ENCODE results near the gene CPEB4. TPM values are rescaled to one million over a fixed set of nuclear protein-coding genes. Genes with fewer than 3 reads are reported as not detected.

CPEB4 gene
- total and polyA plus RNA-seq, 2 of the 8 experiments (the other 6 are each of a cell fraction or from before 2014, with no cell fraction given), result 8.4 to 13.4 TPM

- H3K9me3 ChIP-seq (ENCODE audit: insufficient read depth in 2 of 2, low read depth in 1 of 2, low read length in 1 of 2), result no peaks in the 10 kb centered on the region
- H4K91ac ChIP-seq (replicated peaks; ENCODE audit: insufficient read length, low read length), result no peak overlapping the region
- DNase-seq (ENCODE audit: low read depth in 1 of 2, low spot score in 2 of 2), result no peak
- no peak overlapping the region for H4K5ac ChIP-seq (ENCODE audit: insufficient read length, low read depth, low read length)
- no peaks in the 10 kb centered on the region for H3K36me3 ChIP-seq (ENCODE audit: control insufficient read depth in 2 of 4, insufficient read depth in 4 of 4, low read length in 3 of 4)
- H2BK120ac ChIP-seq (replicated peaks; ENCODE audit: low read depth, low read length), result no peak overlapping the region
- no peaks in the 10 kb centered on the region for H3K79me2 ChIP-seq (ENCODE audit: control insufficient read depth in 1 of 2, insufficient read depth in 2 of 2, low read length in 2 of 2)
- POLR2A ChIA-PET (ENCODE audit: partially characterized antibody), result no interaction called here
- H2AK5ac ChIP-seq (ENCODE audit: low read depth, low read length), result no peak overlapping the region
- TF ChIP-seq TAF1 (IDR thresholded peaks at IDR 0.05; ENCODE audit: low read depth, low read length) (no peak), EGR1 (IDR thresholded peaks at IDR 0.05; ENCODE audit: borderline replicate concordance, low read depth, low read length) (no peak), PHF8 (conservative IDR thresholded peaks at IDR 0.05; ENCODE audit: low read depth, low read length) (no peak), RXRA (IDR thresholded peaks at IDR 0.05; ENCODE audit: insufficient read depth, low read depth, low read length) (no peak), E2F6 (IDR thresholded peaks at IDR 0.05) (no peak), POLR2A (IDR thresholded peaks at IDR 0.05; ENCODE audit: control extremely low read depth in 1 of 2, low read depth in 2 of 2, low read length in 2 of 2) (no peak), GTF2F1 (IDR thresholded peaks at IDR 0.05; ENCODE audit: borderline replicate concordance, low read depth, low read length) (no peak), POLR2AphosphoS5 (IDR thresholded peaks at IDR 0.05; ENCODE audit: low read depth, low read length) (no peak), HDAC6 (IDR thresholded peaks at IDR 0.05; ENCODE audit: low read depth, low read length) (no peak), KDM4A (IDR thresholded peaks at IDR 0.05; ENCODE audit: low read depth, low read length, severe bottlenecking) (no peak), SIN3A (conservative IDR thresholded peaks at IDR 0.05 in 1 of 2, IDR thresholded peaks at IDR 0.05 in 1 of 2; ENCODE audit: low read depth in 1 of 2, low read length in 2 of 2) (no peak), NRF1 (IDR thresholded peaks at IDR 0.05; ENCODE audit: low read depth, low read length) (no peak)
- no peak overlapping the region for H2BK15ac ChIP-seq (ENCODE audit: low read length)
- H2BK12ac ChIP-seq (ENCODE audit: low read depth, low read length), result no peak overlapping the region
- no peak overlapping the region for H3K4ac ChIP-seq (replicated peaks; ENCODE audit: insufficient read length, low read depth, low read length)
- no peak overlapping the region for H3K9ac ChIP-seq (replicated peaks in 1 of 4; ENCODE audit: extremely low read depth in 1 of 4, low read depth in 3 of 4, low read length in 3 of 4)
- no peak overlapping the region for H3K56ac ChIP-seq (replicated peaks; ENCODE audit: insufficient read length, low read depth, low read length)
- no peak overlapping the region for H2AFZ ChIP-seq (ENCODE audit: low read length)
- no peaks in the 10 kb centered on the region; a peak in 1 of 7 replicates for H3K27me3 ChIP-seq (replicated peaks in 1 of 4; ENCODE audit: control insufficient read depth in 3 of 4, extremely low read depth in 1 of 4, insufficient read depth in 3 of 4, low read length in 3 of 4)
- no peak for FAIRE-seq
- H2BK5ac ChIP-seq (ENCODE audit: low read depth, low read length), result no peak overlapping the region
- no peaks in the 10 kb centered on the region for H3K79me1 ChIP-seq (ENCODE audit: low read depth, low read length)
- CTCF ChIA-PET (ENCODE audit: partially characterized antibody), result no interaction called here
- no peaks in the 10 kb centered on the region; the same call in 1 of the 2 replicates for H3K23me2 ChIP-seq (ENCODE audit: low read depth, low read length)
- no peaks in the 10 kb centered on the region for H3K4me1 ChIP-seq (replicated peaks in 1 of 4; ENCODE audit: control insufficient read depth in 3 of 4, insufficient read depth in 4 of 4, low read length in 3 of 4)
- H3K4me2 ChIP-seq (ENCODE audit: insufficient read depth in 1 of 2, low read depth in 2 of 2, low read length in 2 of 2), result no peak overlapping the region
- no peak overlapping the region for H3K14ac ChIP-seq (ENCODE audit: insufficient read length)
- no peaks in the 10 kb centered on the region for H4K20me1 ChIP-seq (replicated peaks in 1 of 2; ENCODE audit: control insufficient read depth in 1 of 2, insufficient read depth in 2 of 2, low read length in 2 of 2)
- no peak overlapping the region for H4K8ac ChIP-seq (ENCODE audit: extremely low read depth, insufficient read depth, low read length)
- H3K23ac ChIP-seq (ENCODE audit: insufficient read length), result no peak overlapping the region
- no peak overlapping the region for H3K27ac ChIP-seq (ENCODE audit: low read depth, low read length)
- no peak overlapping the region for H2BK20ac ChIP-seq (ENCODE audit: low read length)
- 91% methylated on average over 4 of the region's 4 CpGs; no CpG with 5 or more reads in 1 of the 2 experiments for WGBS, 2 experiments (ENCODE audit: extremely low coverage in 1 of 2, insufficient coverage in 1 of 2, insufficient read length in 1 of 2, insufficient replicate concordance in 2 of 2, low coverage in 1 of 2, low lambda C conversion rate in 2 of 2, missing lambda C conversion rate in 1 of 2)
- no peak overlapping the region for H3K18ac ChIP-seq (ENCODE audit: extremely low read depth, low read length)
- no peak overlapping the region for H3K4me3 ChIP-seq (ENCODE audit: extremely low read depth in 1 of 4, insufficient read depth in 2 of 4, low read depth in 3 of 4, low read length in 4 of 4)
Observed at GRCh38 chr5:174000076-174000475, 111.9 kb downstream of the CPEB4 start.

All from H1 (cell line).